Activated gamma-delta T cell (primary cell): ENCODE results near the gene RASD1.

Experiments used
- DNase-seq: peaks from one replicate; lab custom pipeline; 2025; lab: John Stamatoyannopoulos, UW

Gene RASD1

GRCh38 chr17:17510456-17511292 is 14.5 kb upstream of the RASD1 start:
- DNase-seq = no peak

- no peak for DNase-seq
Observed at GRCh38 chr17:17509601-17510425, 13.6 kb upstream of the RASD1 start.

GRCh38 chr17:17508646-17509591 is 12.7 kb upstream of the RASD1 start:
- DNase-seq = no peak

GRCh38 chr17:17508019-17508535 is 11.9 kb upstream of the RASD1 start:
- DNase-seq = no peak

- DNase-seq = no peak
Observed at GRCh38 chr17:17507465-17508011, 11.3 kb upstream of the RASD1 start.

GRCh38 chr17:17506893-17507464 is 10.8 kb upstream of the RASD1 start:
- DNase-seq = no peak

GRCh38 chr17:17506181-17506741 is 10.1 kb upstream of the RASD1 start:
- no peak for DNase-seq

GRCh38 chr17:17505610-17506171 is 9.5 kb upstream of the RASD1 start:
- no peak for DNase-seq

- DNase-seq = no peak
Observed at GRCh38 chr17:17505151-17505550, 9.0 kb upstream of the RASD1 start.

- DNase-seq = no peak
Observed at GRCh38 chr17:17504341-17505140, 8.3 kb upstream of the RASD1 start.

- DNase-seq = no peak
Observed at GRCh38 chr17:17503566-17504130, 7.5 kb upstream of the RASD1 start.

- DNase-seq = no peak
Observed at GRCh38 chr17:17502741-17503565, 6.8 kb upstream of the RASD1 start.

GRCh38 chr17:17500999-17501605 is 4.9 kb upstream of the RASD1 start:
- DNase-seq = no peak

GRCh38 chr17:17499402-17500145 is 3.4 kb upstream of the RASD1 start:
- no peak for DNase-seq

GRCh38 chr17:17498606-17499301 is 2.6 kb upstream of the RASD1 start:
- no peak for DNase-seq

- no peak for DNase-seq
Observed at GRCh38 chr17:17497845-17498520, 1.8 kb upstream of the RASD1 start.
